HG02970 (cell line): ENCODE results near the gene TMEM123.
A peak's percentile ranks its signal among the peaks of the same experiment; 100 is the strongest.

Experiments used
- ATAC-seq: cut with Tn5 transposase; IDR thresholded peaks from one replicate; pipeline ENCODE4 v1.9.1; 2021; ENCODE audit warnings: mild to moderate bottlenecking, moderate library complexity, moderate number of reproducible peaks; ENCODE audit not compliant: unreplicated experiment, low FRiP score

TMEM123 gene

GRCh38 chr11:102428696-102429095 is 23.9 kb downstream of the TMEM123 start:
- ATAC-seq = no peak

GRCh38 chr11:102427068-102427467 is 25.5 kb downstream of the TMEM123 start:
- no peak for ATAC-seq

GRCh38 chr11:102426570-102426969 is 26.0 kb downstream of the TMEM123 start:
- no peak for ATAC-seq

GRCh38 chr11:102426000-102426399 is 26.6 kb downstream of the TMEM123 start:
- no peak for ATAC-seq

GRCh38 chr11:102423936-102424335 is 28.6 kb downstream of the TMEM123 start:
- ATAC-seq = no peak

GRCh38 chr11:102422817-102423712 is 29.5 kb downstream of the TMEM123 start:
- ATAC-seq = no peak

- ATAC-seq = no peak
Measured at GRCh38 chr11:102421261-102421660, 31.3 kb downstream of the TMEM123 start.

- ATAC-seq = peak; percentile 67
Measured at GRCh38 chr11:102420547-102420946, 32.0 kb downstream of the TMEM123 start.

GRCh38 chr11:102419181-102419580 is 33.4 kb downstream of the TMEM123 start:
- ATAC-seq = no peak

GRCh38 chr11:102416976-102417375 is 35.6 kb downstream of the TMEM123 start:
- ATAC-seq = no peak

GRCh38 chr11:102415304-102415916 is 37.2 kb downstream of the TMEM123 start:
- ATAC-seq = no peak

GRCh38 chr11:102414559-102414958 is 38.0 kb downstream of the TMEM123 start:
- no peak for ATAC-seq

GRCh38 chr11:102413497-102413896 is 39.1 kb downstream of the TMEM123 start:
- ATAC-seq = no peak

GRCh38 chr11:102411142-102411541 is 41.4 kb downstream of the TMEM123 start:
- ATAC-seq = no peak

GRCh38 chr11:102410382-102410784 is 42.2 kb downstream of the TMEM123 start:
- no peak for ATAC-seq

- ATAC-seq = no peak
Measured at GRCh38 chr11:102408339-102408738, 44.2 kb downstream of the TMEM123 start.

GRCh38 chr11:102407901-102408300 is 44.7 kb downstream of the TMEM123 start:
- no peak for ATAC-seq

GRCh38 chr11:102406099-102406498 is 46.5 kb downstream of the TMEM123 start:
- no peak for ATAC-seq

GRCh38 chr11:102405501-102405900 is 47.1 kb downstream of the TMEM123 start:
- no peak for ATAC-seq

- no peak for ATAC-seq
Measured at GRCh38 chr11:102402548-102402947, 50.0 kb downstream of the TMEM123 start.

GRCh38 chr11:102401905-102402304 is 50.7 kb downstream of the TMEM123 start:
- ATAC-seq = no peak

GRCh38 chr11:102400603-102401002 is 52.0 kb downstream of the TMEM123 start:
- no peak for ATAC-seq
